OCI-LY1 (cell line): Measurements from ENCODE around the gene MAP3K9.

ENCODE experiments used
- H2AFZ ChIP-seq: fragments of 200-600 bp; sonication (generic), shearing (Covaris generic); 2 replicates; pipeline ENCODE4 v1.6.0; 2014; ENCODE audit warnings: antibody characterized with exemption, mild to moderate bottlenecking, low read length
- H3F3A ChIP-seq: fragments of 200-600 bp; sonication (generic), shearing (Covaris generic); 2 replicates; pipeline ENCODE4 v1.6.0; 2014; ENCODE audit warnings: mild to moderate bottlenecking, antibody characterized with exemption, low read length, moderate library complexity; ENCODE audit not compliant: insufficient read depth
- H3K27ac ChIP-seq: fragments of 200-600 bp; sonication (generic); 2 replicates; pipeline ENCODE4 v1.5.1; 2014; ENCODE audit warnings: low read length, mixed run types, mild to moderate bottlenecking, low read depth; ENCODE audit not compliant: poor library complexity, severe bottlenecking
- H3K27me3 ChIP-seq: fragments of 200-600 bp; sonication (generic); 2 replicates; pipeline ENCODE4 v1.6.0; 2014; ENCODE audit warnings: antibody characterized with exemption, mild to moderate bottlenecking, low read length, moderate library complexity; ENCODE audit not compliant: insufficient read depth
- H3K36me3 ChIP-seq: fragments of 200-600 bp; sonication (generic); 2 replicates; pipeline ENCODE4 v1.6.1; 2014; ENCODE audit warnings: mild to moderate bottlenecking, antibody characterized with exemption, low read length, moderate library complexity, mixed read lengths; ENCODE audit not compliant: insufficient read depth
- H3K4me1 ChIP-seq: fragments of 200-600 bp; sonication (generic); 2 replicates; pipeline ENCODE4 v1.5.1; 2014; ENCODE audit warnings: mild to moderate bottlenecking, low read length, moderate library complexity; ENCODE audit not compliant: insufficient read depth, severe bottlenecking
- H3K4me2 ChIP-seq: fragments of 200-600 bp; sonication (generic), shearing (Covaris generic); 2 replicates; pipeline ENCODE4 v1.6.1; 2014; ENCODE audit warnings: low read length
- H3K4me3 ChIP-seq: fragments of 200-600 bp; sonication (generic); 2 replicates; pipeline ENCODE4 v1.5.1; 2014; ENCODE audit warnings: low read length, low read depth, mild to moderate bottlenecking, mixed read lengths; ENCODE audit not compliant: poor library complexity, severe bottlenecking
- H3K79me2 ChIP-seq: fragments of 200-600 bp; shearing (Covaris generic); 2 replicates; pipeline ENCODE4 v1.6.1; 2016; ENCODE audit warnings: mixed run types, low read length, mixed read lengths; ENCODE audit not compliant: insufficient read depth
- H3K9ac ChIP-seq: fragments of 200-600 bp; sonication (generic), shearing (Covaris generic); 2 replicates; pipeline ENCODE4 v1.6.1; 2014; ENCODE audit warnings: mild to moderate bottlenecking, low read length, mixed read lengths
- H3K9me2 ChIP-seq: fragments of 200-600 bp; sonication (generic), shearing (Covaris generic); 2 replicates; pipeline ENCODE4 v1.6.1; 2014; ENCODE audit warnings: low read depth, mild to moderate bottlenecking, low read length, mixed read lengths
- H3K9me3 ChIP-seq: fragments of 200-600 bp; shearing (Covaris generic); 2 replicates; pipeline ENCODE4 v1.6.1; 2014; ENCODE audit warnings: low read length, mixed read lengths
- H4K20me1 ChIP-seq: fragments of 200-600 bp; sonication (generic), shearing (Covaris generic); 2 replicates; pipeline ENCODE4 v1.6.0; 2016; ENCODE audit warnings: mild to moderate bottlenecking, low read length; ENCODE audit not compliant: insufficient read depth
- CTCF ChIP-seq: fragments of 200-600 bp; sonication (generic), shearing (Covaris generic); IDR thresholded peaks from 2 replicates; pipeline ENCODE4 v1.5.1; 2017; ENCODE audit warnings: mild to moderate bottlenecking, antibody characterized with exemption, low read length, moderate library complexity, mixed read lengths
- EZH2 ChIP-seq: fragments of 200-600 bp; sonication (generic), shearing (Covaris generic); IDR thresholded peaks from 2 replicates; pipeline ENCODE4 v1.8.0; 2017; ENCODE audit warnings: borderline replicate concordance, mixed run types, mild to moderate bottlenecking, antibody characterized with exemption, low read length, moderate library complexity, mixed read lengths

Gene MAP3K9

GRCh38 chr14:70744641-70745040, 64.7 kb downstream of the MAP3K9 start:
- Histone ChIP-seq H3K36me3 (peaks cover 35% of the 10 kb centered on the region), H2AFZ (no peak overlapping the region), H3K9me3 (no peaks in the 10 kb centered on the region), H3K9me2 (no peaks in the 10 kb centered on the region), H3K9ac (no peak overlapping the region), H3K4me2 (no peak overlapping the region), H3K27ac (no peak overlapping the region), H3K4me1 (no peaks in the 10 kb centered on the region), H3F3A (no peaks in the 10 kb centered on the region), H3K27me3 (no peaks in the 10 kb centered on the region), H3K79me2 (no peaks in the 10 kb centered on the region), H4K20me1 (no peaks in the 10 kb centered on the region), H3K4me3 (no peak overlapping the region)
- no peak for TF ChIP-seq CTCF
- TF ChIP-seq EZH2, result no peak

- Histone ChIP-seq H3K9me3 (no peaks in the 10 kb centered on the region), H3K9me2 (no peaks in the 10 kb centered on the region), H2AFZ (no peak overlapping the region), H4K20me1 (no peaks in the 10 kb centered on the region), H3K4me1 (no peaks in the 10 kb centered on the region), H3F3A (no peaks in the 10 kb centered on the region), H3K27me3 (no peaks in the 10 kb centered on the region), H3K79me2 (no peaks in the 10 kb centered on the region), H3K27ac (no peak overlapping the region), H3K9ac (no peak overlapping the region), H3K4me3 (no peak overlapping the region), H3K4me2 (no peak overlapping the region), H3K36me3 (peaks cover 34% of the 10 kb centered on the region)
- TF ChIP-seq CTCF, result no peak
- TF ChIP-seq EZH2, result no peak
Measured at GRCh38 chr14:70742316-70742715, 67.0 kb downstream of the MAP3K9 start.

- no peaks in the 10 kb centered on the region for H3F3A ChIP-seq
- no peaks in the 10 kb centered on the region for H3K27me3 ChIP-seq
- no peak overlapping the region for H3K4me3 ChIP-seq
- H3K79me2 ChIP-seq, result no peaks in the 10 kb centered on the region
- no peak overlapping the region for H3K27ac ChIP-seq
- no peak overlapping the region for H2AFZ ChIP-seq
- peaks cover 26% of the 10 kb centered on the region for H3K36me3 ChIP-seq
- TF ChIP-seq CTCF (no peak), EZH2 (no peak)
- no peaks in the 10 kb centered on the region for H4K20me1 ChIP-seq
- no peaks in the 10 kb centered on the region for H3K4me1 ChIP-seq
- H3K9ac ChIP-seq, result no peak overlapping the region
- no peaks in the 10 kb centered on the region for H3K9me3 ChIP-seq
- H3K4me2 ChIP-seq, result no peak overlapping the region
- H3K9me2 ChIP-seq, result no peaks in the 10 kb centered on the region
Measured at GRCh38 chr14:70741482-70741881, 67.8 kb downstream of the MAP3K9 start.
